SIG-M5 treated with dmso at 0.1 percent for 504 hours (cell line): ENCODE results near the gene BCOR.

Experiments
- DNase-seq: peaks from one replicate; lab custom pipeline; 2025; ENCODE audit not compliant: unreplicated experiment; lab: John Stamatoyannopoulos, UW

BCOR gene

DNA sequence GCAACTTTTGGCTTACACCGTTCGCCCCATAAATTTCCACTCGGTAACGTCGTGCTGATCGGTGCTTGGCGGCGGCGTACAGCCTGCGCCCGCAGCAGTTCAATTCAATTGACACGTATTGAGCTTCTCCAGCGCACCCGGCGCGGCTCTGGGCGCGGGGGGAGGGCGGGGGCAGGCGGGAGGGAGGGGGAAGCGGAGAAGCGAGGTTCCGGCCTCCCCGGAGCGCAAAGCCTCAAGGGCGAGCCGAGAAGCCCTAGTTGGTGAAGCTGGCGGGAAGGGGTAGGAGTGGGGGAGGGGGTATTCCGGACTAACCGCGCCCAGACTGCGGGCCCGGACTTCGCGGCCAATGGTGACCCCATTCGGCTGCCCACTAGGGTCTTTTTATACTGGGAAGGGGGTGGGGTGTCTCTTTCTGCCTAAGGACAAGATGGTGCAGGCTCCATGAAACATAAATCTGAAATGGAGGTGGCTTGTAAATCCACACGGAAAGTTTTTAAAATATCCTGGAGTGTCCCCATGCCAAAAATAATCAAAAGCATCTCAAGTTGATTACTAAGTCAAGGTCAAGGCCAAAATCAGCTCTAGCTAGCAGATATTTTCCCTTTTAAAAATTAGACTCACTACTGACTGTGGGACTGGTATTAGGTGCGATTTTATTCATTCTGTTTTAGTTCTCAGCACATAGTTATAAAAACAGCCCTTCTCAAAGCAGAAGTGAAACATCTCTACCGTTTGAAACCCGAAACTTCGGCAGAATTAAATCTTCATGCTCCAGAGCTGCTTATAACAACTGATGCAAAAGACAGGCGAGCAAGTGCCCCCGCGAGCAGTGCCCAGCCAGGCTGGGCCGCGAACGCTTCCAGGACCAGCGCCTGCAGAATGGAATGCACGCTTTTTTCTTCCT, 1.5 kb upstream of the BCOR start:
- DNase-seq = peak; percentile 63

DNA sequence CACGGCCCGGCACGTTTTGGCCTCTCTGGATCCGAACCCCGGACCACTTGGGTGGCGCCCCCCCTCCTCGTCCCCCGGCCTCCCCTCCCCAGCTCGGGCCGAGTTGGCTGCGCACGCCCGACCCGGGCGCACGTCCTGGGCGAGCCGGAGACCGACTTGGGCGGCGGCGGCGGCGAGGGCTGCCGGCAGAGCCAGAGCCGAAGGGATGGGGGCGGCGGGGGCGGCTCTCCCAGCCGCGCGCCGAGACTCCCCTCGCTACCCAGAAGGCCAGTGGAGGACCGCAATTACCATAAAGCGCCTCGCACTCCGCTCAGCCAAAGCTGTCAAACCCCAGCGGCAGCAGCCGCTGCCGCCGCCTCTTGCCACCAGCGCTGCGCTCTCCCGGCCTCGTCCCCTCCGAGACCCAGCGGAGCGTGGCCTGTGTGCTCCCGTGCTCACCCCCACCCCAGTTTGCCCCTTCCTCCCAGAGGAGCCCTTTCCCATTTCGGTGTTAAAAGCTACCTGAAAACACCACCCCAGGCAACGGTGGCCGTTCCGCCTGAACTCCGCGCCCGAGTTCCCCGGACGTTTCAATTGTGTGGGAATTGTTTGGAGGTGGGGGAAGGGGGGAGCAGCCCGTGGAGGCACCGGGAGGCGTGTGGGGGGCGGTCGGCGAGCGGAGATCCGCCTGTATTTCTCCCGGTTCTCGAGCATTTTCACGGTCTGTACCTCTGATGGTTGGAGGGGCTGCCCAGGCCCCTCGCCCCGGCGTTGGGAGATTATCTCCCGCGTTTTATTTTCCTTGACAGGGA, 701 bp upstream of the BCOR start:
- peak; percentile 37 for DNase-seq

- no peak for DNase-seq
These were observed 636 bp downstream of the BCOR start for GRCh38 chrX:40097141-40097503.

DNA sequence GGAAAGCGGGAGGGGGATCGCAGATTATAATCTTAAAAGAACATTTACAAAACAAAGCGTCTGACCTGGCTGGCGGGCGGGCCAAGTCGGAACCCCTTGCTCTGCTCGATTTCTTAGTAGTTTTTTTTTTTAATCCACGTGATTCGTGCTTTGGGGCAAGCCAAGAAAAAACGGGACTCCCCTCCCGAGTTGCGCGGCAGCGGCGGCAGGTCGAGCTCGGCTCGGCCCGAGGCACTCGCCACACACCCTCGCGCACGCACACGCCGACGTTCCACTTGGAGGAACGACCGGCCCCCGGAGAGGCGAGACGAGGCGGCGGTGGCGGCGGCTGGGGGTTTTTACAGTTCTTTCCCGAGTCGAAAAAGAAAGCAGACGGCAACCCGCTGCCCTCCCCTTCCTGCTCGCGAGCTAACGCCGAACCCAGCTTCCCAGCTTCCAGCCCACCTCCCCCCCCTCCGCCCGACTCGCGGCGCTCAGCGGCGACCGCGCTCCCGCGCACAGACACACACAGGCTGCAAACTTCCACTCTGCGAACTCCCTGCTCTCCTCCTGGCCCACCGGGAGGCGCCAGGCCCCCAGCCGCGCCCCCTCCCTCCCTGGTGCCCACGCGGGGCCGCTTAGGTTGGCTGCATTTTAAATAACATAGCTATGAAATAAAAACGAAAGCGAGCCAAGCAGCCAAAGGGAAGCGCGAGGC, 1.2 kb downstream of the BCOR start:
- peak; percentile 19 for DNase-seq

GRCh38 chrX:40095583-40096394, 2.0 kb downstream of the BCOR start:
- DNase-seq = peak; percentile 53

DNA sequence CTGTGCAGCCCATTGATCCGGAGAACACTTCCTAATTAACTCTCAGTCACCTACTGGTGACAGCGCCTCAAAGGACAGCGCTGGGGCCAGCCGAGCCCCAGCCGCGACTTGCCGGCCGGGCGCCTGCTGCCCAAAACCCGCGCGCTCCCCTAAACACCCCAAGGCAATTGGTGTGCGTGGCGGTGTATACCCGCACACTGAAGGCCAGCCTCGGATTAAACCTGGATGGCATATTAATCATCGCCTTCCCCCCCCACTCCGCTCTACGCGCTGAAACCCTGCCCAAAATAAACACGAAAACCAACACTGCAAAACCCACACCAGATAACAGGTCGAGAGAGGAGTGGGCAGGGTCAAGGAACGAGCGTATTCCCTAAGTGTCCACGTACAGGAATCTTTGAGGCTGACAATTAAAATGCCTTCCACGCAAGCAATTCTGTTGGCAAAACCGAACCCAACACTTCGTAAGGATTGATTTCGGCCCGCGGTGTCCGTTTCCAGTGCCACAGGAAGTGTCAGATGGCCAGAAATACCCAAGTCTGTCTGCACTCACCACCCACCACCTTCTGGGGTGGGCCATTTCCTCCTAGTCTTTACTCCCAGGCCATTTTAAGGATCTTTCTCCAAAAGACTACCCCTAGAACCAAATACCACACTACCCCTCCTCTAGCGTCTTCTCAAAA, 2.7 kb downstream of the BCOR start:
- no peak for DNase-seq

DNA sequence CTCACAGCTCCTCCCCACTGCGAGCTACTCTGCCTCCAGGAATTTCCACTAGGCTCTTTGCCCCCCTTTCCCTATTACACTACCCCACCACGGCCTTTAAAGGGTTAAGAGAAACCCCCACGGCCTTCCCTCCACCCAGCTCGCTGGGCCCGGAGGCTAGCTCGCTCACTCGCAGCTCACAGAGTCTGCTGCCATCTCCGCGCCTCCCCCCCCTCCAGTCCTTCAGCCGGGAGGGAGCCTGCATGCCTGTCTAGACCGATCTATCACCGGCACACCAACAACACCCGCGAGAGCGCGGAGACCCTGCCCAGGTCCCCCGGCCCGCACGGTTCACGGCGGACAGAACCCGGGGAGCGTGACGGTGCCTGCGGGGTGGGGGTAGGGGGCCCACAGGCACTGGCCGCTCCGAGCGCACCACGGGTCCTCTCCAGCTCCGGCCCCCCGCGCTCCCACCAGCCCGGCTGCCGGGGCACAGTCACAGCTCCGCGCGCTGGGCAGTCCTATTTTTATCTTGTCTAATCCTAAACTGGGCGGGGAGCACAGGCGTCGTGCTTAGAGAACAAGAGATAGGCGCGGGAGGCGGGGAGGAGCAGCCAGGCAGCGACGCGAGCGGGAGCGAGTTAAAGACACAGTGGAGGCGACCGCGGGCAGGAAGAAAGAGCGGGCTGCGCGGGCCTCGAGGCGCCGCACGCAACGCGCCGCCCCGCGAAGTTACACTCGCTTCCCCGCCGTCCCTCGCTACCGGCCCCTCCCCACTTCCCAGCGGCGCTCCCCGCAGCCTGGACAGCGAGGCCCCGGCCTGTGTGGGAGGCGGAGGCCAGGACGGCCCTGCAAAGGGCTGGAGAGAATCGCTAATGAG, 3.5 kb downstream of the BCOR start:
- no peak for DNase-seq

- no peak for DNase-seq
These were observed 4.2 kb downstream of the BCOR start for GRCh38 chrX:40093586-40093985.

- no peak for DNase-seq
These were observed 4.8 kb downstream of the BCOR start for GRCh38 chrX:40092808-40093435.

DNA sequence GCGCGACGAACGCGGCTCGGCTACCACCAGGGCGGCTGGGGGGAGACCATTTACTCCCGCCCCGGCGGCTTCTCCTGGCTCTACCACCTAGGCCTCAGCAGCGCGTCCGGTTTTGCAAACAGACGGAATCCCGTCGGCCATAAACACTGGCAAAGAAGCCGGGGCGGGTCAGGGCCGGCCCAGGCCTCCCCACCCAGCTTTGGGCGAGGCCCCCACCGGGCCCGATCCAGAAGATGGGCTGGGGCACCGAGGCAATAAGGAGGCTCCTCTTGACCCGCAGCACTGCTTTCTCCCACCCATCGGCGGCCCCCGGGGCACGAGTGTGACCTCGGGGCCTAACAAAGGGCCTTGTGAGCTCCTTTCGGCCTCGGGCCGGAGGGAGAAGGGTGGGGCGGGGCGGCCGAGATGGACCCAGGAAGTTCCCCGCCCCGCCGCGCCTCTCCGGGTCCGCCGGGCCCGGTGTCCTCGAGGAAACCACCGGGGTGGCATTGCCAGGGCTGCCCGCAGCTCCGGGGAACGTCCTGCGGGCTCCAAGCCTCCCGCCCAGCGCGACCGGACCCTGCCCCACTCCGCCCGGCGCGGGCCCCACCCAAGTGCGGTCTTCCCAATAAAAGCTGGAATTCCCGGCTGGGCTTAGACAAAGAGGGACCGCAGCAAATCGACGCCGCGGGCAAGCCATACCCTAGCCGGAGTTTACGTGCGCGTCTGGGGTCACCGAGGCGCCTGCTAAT, 5.9 kb downstream of the BCOR start:
- DNase-seq = no peak

- DNase-seq = no peak
These were observed 6.8 kb downstream of the BCOR start for GRCh38 chrX:40090961-40091360.

DNA sequence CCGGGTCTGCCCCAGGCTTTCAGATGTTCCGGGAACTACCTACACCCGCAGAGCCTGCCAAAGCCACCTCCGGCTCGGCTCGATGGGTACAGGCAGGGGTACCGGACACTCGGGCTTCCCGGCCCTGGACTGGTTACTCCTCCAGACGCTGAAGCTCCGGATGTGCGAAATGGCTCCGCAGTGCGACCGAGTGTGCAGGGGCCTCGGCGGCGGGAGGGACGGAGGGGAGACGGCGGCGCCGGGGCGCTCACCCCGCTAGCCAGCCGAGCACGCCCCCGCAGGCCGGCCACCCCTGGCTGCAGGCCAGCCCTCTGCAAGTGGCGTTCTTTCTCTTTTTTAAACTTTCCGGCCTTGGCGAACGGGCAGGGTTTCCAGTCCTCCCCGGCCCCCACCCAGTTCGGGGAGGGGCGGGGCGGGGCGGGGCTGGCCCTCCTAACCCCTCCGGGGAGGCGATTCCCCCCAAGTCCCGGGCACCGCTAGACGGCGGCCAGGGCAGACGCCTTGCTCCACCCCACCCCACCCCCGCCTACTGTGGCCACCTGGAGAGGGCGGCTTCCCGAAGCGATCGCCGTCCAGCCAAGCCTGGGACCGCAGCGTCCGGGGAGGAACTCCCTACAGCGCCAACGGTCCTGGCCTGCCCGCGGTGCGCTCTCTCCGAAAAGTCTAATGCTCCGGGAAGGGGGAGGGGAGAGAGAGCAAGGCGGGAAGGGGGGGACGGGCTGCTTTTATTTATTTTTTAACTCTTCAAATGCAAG, 7.5 kb downstream of the BCOR start:
- DNase-seq = no peak

- no peak for DNase-seq
These were observed 8.8 kb downstream of the BCOR start for GRCh38 chrX:40088803-40089540.

GRCh38 chrX:40088299-40088625, 9.5 kb downstream of the BCOR start:
- DNase-seq = no peak

DNA sequence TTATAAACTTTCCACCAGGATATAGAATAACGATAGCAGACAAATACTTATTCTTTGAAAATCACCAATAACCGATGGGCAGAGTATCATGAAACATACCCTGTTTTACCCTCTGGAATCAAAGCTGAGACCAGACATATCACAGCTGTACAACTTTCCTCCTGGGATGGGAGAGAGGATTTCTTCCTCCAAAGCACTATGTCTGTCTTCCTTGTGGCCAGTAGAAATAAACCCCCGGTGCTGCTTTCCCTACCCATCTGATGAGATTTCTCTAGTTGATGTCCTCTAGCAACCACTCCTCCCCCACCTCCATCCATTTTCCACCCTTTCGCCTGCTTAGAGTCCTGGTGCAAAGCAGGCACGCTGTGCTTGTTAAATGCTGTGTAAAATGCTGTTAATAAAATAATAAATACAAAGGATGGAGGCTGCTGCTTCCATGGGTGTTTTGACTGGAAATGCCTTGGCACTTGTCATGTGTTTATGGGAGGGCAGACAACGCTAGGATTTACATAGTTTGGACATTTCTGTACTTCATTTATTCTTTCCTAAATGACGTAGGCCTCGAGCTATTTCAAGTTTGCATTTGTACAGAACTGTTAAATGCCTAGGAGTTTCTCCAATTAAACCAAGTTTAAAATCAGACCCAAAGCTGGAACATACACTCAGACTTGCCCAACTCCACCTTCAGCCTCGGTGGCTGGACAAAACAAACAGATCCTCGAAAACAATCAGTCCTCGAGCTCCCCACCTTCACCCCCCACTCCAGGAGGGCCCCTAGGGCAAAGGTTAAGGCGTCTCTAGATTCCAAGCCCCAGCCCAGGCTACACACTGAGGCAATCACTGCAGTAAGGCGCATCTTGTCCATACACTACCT, 10.1 kb downstream of the BCOR start:
- DNase-seq = no peak
